PC-9 (cell line): ENCODE data around the gene TRPV5. TPM values are rescaled to one million over a fixed set of nuclear protein-coding genes. Genes with fewer than 3 reads are reported as not detected.

Experiments used
- BruUV-seq: library from RNA; stranded (reverse); fragments of 400-500 nt; replicated peaks from 2 replicates; lab custom pipeline; 2021; lab: Mats Ljungman, UMichigan
- CTCF ChIA-PET: fragments of 300-600 bp; sonication (Branson Sonifier 250); formaldehyde crosslinking; loops from one replicate; lab custom pipeline; 2022; ENCODE audit warnings: antibody characterized with exemption; lab: Charles Lee
- POLR2A ChIA-PET: fragments of 300-600 bp; sonication (Branson Sonifier 250); formaldehyde crosslinking; loops from one replicate; lab custom pipeline; 2022; ENCODE audit warnings: antibody characterized with exemption; ENCODE audit not compliant: unreplicated experiment; lab: Charles Lee
- DNase-seq, 2 experiments: peaks; one replicate each; pipeline versions ENCODE4 v3.0.0 to v3.0.0-alpha.2; 2015 to 2022; ENCODE audit warnings: mixed read lengths in 1 of 2
- H2AFZ ChIP-seq: fragments of 200-600 bp; sonication (generic); 2 replicates; pipeline ENCODE4 v1.8.1; 2017; ENCODE audit warnings: antibody characterized with exemption
- H3F3A ChIP-seq: fragments of 200-600 bp; sonication (generic); 2 replicates; pipeline ENCODE4 v1.8.1; 2017; ENCODE audit warnings: antibody characterized with exemption, mild to moderate bottlenecking, low read depth; ENCODE audit not compliant: insufficient read depth
- H3K27ac ChIP-seq: fragments of 200-600 bp; sonication (generic); 2 replicates; pipeline ENCODE4 v1.6.1; 2016; ENCODE audit warnings: mixed run types
- H3K27me3 ChIP-seq: fragments of 200-600 bp; sonication (generic); 2 replicates; pipeline ENCODE4 v1.6.1; 2016; ENCODE audit warnings: low read depth, mixed run types; ENCODE audit not compliant: insufficient read depth
- H3K36me3 ChIP-seq: fragments of 200-600 bp; sonication (generic); 2 replicates; pipeline ENCODE4 v1.6.1; 2016; ENCODE audit warnings: low read depth, mixed run types
- H3K4me1 ChIP-seq: fragments of 200-600 bp; sonication (generic); replicated peaks from 2 replicates; pipeline ENCODE4 v1.6.1; 2016; ENCODE audit warnings: mixed run types; ENCODE audit not compliant: insufficient read depth
- H3K4me2 ChIP-seq: fragments of 200-600 bp; sonication (generic); 2 replicates; pipeline ENCODE4 v1.6.1; 2017; ENCODE audit warnings: mixed run types
- H3K4me3 ChIP-seq: fragments of 200-600 bp; sonication (generic); 2 replicates; pipeline ENCODE4 v1.6.1; 2016; ENCODE audit warnings: mixed run types
- H3K79me2 ChIP-seq: fragments of 200-600 bp; sonication (generic); 2 replicates; pipeline ENCODE4 v1.6.1; 2017; ENCODE audit warnings: low read depth, mixed run types
- H3K9me2 ChIP-seq: fragments of 200-600 bp; sonication (generic); 2 replicates; pipeline ENCODE4 v1.8.1; 2017; ENCODE audit warnings: mild to moderate bottlenecking; ENCODE audit not compliant: insufficient read depth
- H3K9me3 ChIP-seq: fragments of 200-600 bp; sonication (generic); 2 replicates; pipeline ENCODE4 v1.8.1; 2016; ENCODE audit warnings: low read depth; ENCODE audit not compliant: insufficient read depth
- H4K20me1 ChIP-seq: fragments of 200-600 bp; sonication (generic); 2 replicates; pipeline ENCODE4 v1.8.1; 2017; ENCODE audit not compliant: insufficient read depth
- EZH2 ChIP-seq: fragments of 200-600 bp; sonication (generic); IDR thresholded peaks from 2 replicates; pipeline ENCODE4 v1.8.0; 2017; ENCODE audit warnings: antibody characterized with exemption, low read depth
- intact Hi-C: fragments of 100-400 bp; cut with micrococcal nuclease; formaldehyde crosslinking; loops from one replicate; pipeline ENCODE4 v1.10.0; 2022; ENCODE audit not compliant: unreplicated experiment
- total RNA-seq: library from RNA; stranded (reverse); gene quantifications from 2 replicates; pipeline ENCODE4 v1.2.3, GENCODE V29; 2021
- TF ChIP-seq, protein P1 (sequence below): fragments of 200-600 bp; sonication (generic); conservative IDR thresholded peaks from 2 replicates; pipeline ENCODE4 v1.6.1; 2017; ENCODE audit warnings: mixed run types, antibody characterized with exemption, mild to moderate bottlenecking, moderate library complexity

Gene TRPV5
- total RNA-seq, 1 experiment from 2014 or later = not detected

DNA sequence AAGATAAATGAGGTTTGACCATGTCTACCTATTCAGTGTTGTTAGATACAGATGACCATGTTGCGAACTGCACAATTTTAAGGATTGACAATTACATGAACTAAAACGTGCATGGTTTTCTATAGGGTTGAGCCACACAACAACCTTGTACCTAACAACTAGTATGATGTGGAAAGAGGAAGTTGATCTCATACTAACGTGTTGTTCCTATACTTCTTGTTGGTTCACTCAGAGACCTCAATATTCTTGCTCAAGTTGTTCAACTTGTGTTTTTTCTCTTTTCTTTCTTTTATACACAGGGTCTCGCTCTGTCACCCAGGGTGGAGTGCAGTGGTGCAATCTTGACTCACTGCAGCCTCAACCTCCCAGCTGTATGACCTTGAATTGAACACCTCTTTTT lies 34.7 kb upstream of the TRPV5 start:
- Histone ChIP-seq H3K36me3 (no peaks in the 10 kb centered on the region), H3K4me1 (no peaks in the 10 kb centered on the region), H3K4me3 (no peak overlapping the region), H3K79me2 (no peaks in the 10 kb centered on the region), H4K20me1 (no peaks in the 10 kb centered on the region), H3F3A (no peaks in the 10 kb centered on the region), H3K27ac (no peak overlapping the region), H3K27me3 (no peaks in the 10 kb centered on the region), H3K4me2 (no peak overlapping the region), H2AFZ (no peak overlapping the region), H3K9me2 (no peaks in the 10 kb centered on the region), H3K9me3 (no peaks in the 10 kb centered on the region)
- CTCF ChIA-PET = no interaction called here
- intact Hi-C loops = no loop called here
- DNase-seq = no peak
- BruUV-seq = no TSS peak
- POLR2A ChIA-PET = no interaction called here
- TF ChIP-seq, protein P1, sequence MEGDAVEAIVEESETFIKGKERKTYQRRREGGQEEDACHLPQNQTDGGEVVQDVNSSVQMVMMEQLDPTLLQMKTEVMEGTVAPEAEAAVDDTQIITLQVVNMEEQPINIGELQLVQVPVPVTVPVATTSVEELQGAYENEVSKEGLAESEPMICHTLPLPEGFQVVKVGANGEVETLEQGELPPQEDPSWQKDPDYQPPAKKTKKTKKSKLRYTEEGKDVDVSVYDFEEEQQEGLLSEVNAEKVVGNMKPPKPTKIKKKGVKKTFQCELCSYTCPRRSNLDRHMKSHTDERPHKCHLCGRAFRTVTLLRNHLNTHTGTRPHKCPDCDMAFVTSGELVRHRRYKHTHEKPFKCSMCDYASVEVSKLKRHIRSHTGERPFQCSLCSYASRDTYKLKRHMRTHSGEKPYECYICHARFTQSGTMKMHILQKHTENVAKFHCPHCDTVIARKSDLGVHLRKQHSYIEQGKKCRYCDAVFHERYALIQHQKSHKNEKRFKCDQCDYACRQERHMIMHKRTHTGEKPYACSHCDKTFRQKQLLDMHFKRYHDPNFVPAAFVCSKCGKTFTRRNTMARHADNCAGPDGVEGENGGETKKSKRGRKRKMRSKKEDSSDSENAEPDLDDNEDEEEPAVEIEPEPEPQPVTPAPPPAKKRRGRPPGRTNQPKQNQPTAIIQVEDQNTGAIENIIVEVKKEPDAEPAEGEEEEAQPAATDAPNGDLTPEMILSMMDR = no peak
- TF ChIP-seq EZH2 = no peak

DNA sequence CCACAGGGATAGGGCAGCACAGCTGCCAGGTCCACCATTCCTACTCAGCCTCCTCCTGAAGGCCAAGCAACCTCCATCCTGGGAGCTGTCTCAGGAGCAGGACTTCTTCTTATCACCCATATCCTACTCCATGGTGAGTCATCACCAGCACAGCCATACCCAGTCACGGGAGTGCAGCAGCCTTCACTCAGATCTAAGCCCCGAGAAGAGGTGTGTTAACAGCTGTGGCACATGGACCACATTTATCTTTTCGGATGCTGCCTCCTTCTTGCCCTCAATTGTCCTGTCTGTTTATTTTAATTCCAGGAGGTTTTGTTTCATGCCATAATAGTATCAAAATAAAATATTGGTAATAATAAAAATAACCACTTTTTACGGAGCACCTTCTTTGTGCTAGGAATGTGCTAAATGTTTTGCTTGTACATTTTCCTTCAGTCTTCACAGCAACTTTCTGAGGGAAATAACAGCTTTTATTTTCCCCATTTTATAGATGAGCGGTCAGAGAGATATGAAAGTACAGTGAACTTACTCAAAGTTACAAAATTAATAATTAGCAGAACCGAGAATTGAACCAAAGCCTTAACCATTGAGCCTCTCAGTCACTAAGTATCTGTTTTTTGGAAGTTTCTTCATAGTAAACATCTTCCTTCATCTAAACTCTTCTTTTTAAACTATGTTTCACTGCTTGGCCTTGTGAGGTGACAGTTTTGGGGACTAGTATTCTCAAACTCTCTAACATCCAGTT lies 31.1 kb upstream of the TRPV5 start:
- intact Hi-C loops = no loop called here

DNA sequence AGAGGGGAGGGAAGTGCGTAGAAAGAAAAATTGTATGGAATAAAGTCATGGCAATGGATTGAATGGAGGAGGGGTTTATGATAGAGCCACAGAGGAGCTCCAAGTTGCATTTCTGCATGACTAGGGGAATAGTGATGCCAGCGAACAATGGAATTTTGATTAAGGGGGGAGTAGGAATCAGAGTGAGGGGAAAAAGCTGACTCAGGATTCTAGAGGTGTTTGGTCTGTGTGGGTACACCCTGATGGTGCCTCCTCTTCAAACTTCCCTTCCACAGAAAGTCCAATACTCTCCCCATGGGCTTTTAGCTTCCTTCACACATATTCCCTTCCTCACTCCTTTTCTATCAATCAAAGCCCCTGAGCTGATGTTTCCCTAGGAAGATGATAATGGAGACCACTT lies 30.4 kb upstream of the TRPV5 start:
- Histone ChIP-seq H2AFZ (no peak overlapping the region), H3K9me3 (no peaks in the 10 kb centered on the region), H3K4me1 (no peaks in the 10 kb centered on the region), H3K79me2 (no peaks in the 10 kb centered on the region), H3K4me2 (no peak overlapping the region), H4K20me1 (no peaks in the 10 kb centered on the region), H3K27ac (no peak overlapping the region), H3K36me3 (no peaks in the 10 kb centered on the region), H3K27me3 (no peaks in the 10 kb centered on the region), H3F3A (no peaks in the 10 kb centered on the region), H3K9me2 (no peaks in the 10 kb centered on the region), H3K4me3 (no peak overlapping the region)
- DNase-seq = no peak
- ChIA-PET POLR2A (interaction anchor here (0.5 kb wide), 1 partner anchor 47 kb away, joined by 5 read pairs; no protein-coding TSS in a partner anchor), CTCF (no interaction called here)
- no TSS peak for BruUV-seq
- intact Hi-C loops = no loop called here
- TF ChIP-seq, protein P1 = no peak
- no peak for TF ChIP-seq EZH2

More for the DNA sequence above, 31.1 kb upstream of the TRPV5 start:
- no peaks in the 10 kb centered on the region for H3K4me1 ChIP-seq
- no peaks in the 10 kb centered on the region for H3K79me2 ChIP-seq
- H3K27ac ChIP-seq = no peak overlapping the region
- H3K9me2 ChIP-seq = no peaks in the 10 kb centered on the region
- no peak overlapping the region for H3K4me3 ChIP-seq
- no peaks in the 10 kb centered on the region for H3K27me3 ChIP-seq
- POLR2A ChIA-PET = interaction anchor here (0.6 kb wide), 1 partner anchor 79 kb away, joined by 5 read pairs; the partner anchor contains the start of gene TRPV6
- no peak overlapping the region for H2AFZ ChIP-seq
- no peak overlapping the region for H3K4me2 ChIP-seq
- no peaks in the 10 kb centered on the region for H3K9me3 ChIP-seq
- no peak for DNase-seq
- H4K20me1 ChIP-seq = no peaks in the 10 kb centered on the region
- CTCF ChIA-PET = interaction anchor here (0.8 kb wide), 1 partner anchor 251 kb away, joined by 10 read pairs; no protein-coding TSS in a partner anchor
- H3K36me3 ChIP-seq = no peaks in the 10 kb centered on the region
- BruUV-seq = no TSS peak
- H3F3A ChIP-seq = no peaks in the 10 kb centered on the region
- TF ChIP-seq EZH2 = no peak
- TF ChIP-seq, protein P1 = no peak
